ENCODE data around the gene HDAC1.
"Not testable (repeated sequence)": the region's sequence is repeated elsewhere in the genome, so short reads cannot be mapped to it uniquely, and the experiment has no call there.

Gene HDAC1

DNA sequence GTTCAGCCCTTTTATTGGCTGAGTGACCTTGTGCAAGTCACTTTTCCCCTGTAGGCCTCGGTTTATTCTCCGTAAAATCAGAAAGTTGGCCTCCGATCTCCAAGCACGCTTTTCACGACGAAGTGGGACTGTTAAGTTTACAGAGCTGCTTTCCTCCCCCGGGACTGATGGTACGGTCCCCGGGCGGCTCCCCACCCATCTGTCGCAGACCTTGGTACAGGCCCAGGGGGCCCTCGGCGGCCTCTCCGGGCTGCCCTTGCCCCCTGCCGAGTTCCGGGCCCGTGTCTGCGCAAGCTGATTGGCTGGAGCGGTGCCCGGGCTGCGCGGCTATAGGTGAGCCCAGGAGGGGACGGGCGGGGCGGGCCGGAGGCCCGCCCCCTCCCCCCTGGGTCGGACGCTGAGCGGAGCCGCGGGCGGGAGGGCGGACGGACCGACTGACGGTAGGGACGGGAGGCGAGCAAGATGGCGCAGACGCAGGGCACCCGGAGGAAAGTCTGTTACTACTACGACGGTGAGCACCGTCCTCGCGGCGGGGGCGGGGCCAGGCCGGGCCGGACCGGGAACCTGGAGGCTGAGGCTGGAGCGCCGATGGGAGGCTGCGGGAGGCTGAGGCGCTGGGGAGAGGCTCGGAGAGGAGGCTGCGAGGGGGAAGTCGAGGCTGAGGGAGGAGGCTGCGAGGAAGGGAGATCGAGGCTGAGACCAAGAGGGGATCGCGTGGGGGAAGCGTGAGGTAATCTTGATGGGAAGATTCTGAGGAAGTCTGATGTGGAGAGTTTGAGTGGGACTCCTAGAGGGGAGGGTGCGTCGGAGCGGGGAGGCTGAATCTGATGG lies at the start of gene HDAC1:
Gene HDAC1, plus strand, starts transcription at position 376 of the 831 bp plus-strand sequence. Its CDS starts 87 bp downstream, at position 463.
- DNase-seq = peak; percentile 87

DNA sequence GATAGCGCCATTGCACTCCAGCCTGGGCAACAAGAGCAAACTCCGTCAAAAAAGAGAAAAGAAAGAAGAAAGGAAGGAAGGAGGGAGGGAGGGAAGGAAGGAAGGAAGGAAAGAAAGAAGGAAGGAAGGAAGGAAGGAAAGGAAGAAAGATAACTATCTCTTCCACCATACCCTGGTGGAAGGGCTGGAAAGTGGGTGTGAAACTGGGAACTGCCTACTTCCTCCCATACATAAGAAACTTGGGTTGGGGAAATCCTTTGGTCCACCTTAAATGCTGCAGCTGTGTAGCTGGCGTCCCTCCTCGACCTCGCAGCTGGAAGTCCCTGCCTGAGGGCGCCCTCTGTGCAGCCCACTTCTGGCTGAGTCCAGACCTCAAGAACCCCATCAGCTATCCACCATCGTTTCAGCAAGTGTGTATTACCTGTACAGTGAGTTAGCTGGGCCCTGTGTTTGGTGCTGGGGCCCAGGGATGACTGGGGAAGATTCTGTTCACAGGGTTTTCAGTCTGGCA lies 49.5 kb upstream of the HDAC1 start:
- peak; percentile 18 for DNase-seq

DNA sequence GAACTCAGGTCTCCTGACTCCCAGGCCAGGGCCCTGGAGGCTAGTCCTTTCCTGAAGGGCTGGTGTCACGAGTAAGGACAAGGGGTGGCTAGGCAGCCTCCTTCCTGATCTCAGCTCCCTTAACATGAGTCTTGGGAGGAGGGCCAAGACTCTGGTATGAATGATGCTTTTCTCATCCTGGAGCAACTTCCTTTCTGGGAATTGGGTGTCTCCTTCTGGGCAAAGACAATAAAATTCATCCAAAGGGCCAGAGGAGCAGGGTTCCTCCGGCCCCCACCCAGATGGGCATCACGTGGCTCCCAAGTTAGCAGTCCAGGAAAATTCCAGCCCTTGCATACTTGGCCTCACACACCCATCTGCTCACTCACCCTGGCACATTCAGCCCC lies 45.0 kb upstream of the HDAC1 start, which contains the start of gene FAM167B:
Gene FAM167B, plus strand, starts transcription at position 335 of the 386 bp plus-strand sequence. CDS start 200 bp downstream, outside the sequence.
- no peak for DNase-seq

- no peak for DNase-seq
Observed at GRCh38 chr1:32247452-32247851, 44.4 kb upstream of the HDAC1 start.

DNA sequence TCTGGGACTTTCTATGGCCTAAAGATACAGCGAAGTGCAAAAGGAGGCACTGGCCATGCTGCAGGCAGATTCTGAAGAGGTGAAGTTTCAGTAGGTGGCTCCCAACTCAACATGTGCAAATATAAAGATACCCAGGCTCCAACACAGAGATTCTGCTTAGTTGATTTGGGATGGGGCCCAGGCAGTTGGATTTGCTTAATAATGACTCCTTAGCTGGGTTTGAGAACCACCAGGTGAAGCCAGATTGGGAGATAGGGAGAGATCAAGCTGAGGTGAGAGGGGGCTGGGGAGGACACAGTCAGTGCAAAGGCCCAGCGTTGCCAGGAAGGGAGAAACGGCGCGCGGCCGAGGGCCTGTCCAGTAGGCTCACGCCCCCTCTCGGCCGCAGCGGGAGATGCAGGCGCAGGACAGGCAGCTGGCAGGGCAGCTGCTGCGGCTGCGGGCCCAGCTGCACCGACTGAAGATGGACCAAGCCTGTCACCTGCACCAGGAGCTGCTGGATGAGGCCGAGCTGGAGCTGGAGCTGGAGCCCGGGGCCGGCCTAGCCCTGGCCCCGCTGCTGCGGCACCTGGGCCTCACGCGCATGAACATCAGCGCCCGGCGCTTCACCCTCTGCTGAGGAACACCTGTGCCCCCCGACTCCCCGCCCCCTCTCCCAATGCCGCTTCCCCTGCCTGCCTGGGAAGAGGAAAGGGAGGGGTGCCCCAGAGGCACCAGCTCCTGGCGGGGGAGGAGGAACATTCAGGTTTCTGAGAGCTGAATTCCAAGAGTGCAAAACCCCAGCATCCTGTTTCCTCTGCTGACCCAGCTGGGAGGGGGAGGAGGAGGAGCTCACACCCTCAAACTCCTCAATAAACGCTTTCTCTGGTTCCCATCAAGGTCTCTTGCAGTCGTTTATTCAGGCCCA lies 43.6 kb upstream of the HDAC1 start:
- peak; percentile 92 for DNase-seq

- DNase-seq = no peak
Observed at GRCh38 chr1:32249831-32250525, 41.9 kb upstream of the HDAC1 start.

DNA sequence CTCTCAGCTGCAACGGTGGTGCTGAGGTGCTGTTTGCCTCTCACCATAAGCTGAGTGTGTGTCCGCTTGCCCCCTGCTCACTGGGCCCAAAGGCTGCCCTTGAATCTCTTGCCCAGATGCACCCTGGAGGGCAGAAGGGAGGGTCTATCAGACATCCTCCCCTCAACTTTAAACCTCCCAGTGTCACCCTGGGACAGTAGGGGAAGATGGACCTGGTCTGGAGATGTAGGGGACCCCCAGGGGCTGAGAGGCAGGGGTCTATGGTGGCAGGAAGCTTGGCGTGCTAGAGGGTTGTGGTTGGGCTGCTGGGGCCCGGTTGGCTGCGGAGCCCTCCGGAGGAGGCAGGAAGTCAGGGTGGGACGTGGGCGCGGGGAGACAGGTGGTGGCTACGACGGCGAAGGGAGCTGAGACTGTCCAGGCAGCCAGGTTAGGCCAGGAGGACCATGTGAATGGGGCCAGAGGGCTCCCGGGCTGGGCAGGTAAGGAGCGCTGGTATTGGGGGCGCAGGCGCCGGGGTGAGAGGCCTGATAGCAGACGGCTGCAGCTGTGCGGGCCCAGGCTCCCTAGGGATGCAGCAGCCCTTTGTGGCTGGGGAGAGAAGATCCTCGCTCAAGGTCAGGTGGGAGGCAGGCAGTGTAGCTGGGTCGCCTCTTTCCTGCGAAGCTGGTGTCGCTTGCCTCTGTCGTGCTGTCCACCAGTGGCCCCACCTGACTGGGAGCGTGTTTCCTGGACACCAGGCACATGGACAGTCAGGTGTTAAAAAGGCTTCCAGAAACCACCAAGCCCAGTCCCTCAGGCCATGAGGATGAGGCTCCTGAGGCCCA lies 40.8 kb upstream of the HDAC1 start, which contains the start of gene LCK:
Gene LCK, plus strand, starts transcription at position 373 of the 824 bp plus-strand sequence. CDS start 23,065 bp downstream, outside the sequence.
- no peak for DNase-seq

DNA sequence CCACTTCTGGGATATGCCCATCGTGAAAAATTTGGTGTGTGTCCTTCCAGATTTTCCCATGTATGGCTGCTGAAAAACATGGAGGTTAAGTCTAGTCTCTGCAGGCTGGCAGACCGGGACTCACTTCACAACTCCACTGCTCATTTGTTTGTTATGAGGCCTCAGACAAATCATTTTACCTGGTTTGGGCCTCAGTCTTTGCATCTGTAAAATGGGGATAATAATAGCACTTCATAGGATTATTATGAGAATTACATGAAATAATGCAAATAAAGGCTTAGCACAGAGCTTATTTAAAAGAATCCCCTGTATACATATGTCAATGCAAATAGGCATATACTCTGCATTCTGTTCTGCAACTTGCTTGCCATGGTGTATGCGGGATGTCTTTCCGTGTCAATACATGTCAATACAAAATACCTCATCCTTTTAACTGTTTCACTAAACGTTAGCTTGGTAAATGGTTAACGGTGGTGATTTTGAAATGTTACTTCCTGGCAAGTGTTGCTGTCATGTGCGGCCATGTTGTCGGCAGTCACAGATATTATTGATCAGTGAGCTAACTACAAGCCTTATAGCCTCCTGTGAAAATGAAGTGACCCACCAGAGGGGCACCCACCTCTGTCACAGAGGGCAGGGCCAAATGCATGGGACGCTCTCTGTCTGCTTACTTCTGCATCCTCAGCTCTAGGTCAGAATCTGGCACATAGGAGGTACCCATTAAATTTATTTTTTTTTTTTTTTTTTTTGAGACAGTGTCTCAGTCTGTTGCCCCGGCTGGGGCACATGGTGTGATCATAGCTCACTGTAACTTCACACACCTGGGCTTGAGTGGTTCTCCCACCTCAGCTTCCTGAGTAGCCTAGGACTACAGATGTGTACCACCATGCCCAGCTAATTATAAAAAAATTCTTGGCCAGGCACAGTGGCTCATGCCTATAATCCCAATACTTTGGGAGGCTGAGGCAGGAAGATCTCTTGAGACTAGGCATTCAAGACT lies 36.5 kb upstream of the HDAC1 start:
- DNase-seq = no peak

DNA sequence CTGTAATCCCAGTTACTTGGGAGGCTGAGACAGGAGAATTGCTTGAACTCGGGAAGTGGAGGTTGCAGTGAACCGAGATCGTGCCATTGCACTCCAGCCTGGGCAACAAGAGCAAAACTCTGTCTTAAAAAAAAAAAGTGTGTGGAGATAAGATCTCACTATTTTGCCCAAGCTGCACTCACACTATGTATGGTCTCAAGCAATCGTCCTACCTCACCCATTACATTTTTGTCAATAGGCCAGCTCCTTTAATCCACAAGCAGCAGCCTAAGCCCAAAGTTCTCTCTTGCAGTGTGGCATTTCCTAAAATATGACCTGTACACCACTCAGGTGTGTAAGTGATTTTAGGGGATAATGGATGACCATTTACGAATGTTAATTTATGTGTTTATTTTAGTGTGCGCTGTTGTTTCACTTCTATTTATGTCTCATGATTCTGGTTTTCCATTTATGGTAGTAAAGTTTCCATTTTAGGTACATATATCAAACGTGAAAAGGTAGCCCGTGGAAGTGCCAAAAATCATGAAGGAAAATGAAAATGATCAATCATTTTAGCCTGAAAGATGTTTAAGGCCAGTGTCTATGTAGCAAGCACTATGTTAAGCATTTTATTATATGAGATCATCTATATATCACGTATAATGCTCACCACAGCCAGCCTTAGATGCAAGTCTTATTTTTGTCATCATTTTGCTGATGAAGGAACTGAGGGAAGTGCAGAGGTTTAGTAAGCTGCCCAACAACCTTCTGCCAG lies 35.2 kb upstream of the HDAC1 start:
- no peak for DNase-seq

DNA sequence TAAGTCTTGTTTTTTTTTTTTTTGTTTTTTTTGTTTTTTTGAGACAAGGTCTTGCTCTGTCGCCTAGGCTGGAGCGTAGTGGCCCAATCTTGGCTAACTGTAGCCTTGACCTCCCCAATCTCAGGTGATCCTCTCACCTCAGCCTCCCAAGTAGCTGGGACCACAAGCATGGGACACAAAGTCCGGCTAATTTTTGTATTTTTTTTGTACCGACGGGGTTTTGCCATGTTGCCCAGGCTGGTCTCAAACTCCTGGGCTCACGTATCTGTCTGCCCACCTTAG lies 34.7 kb upstream of the HDAC1 start:
- no peak for DNase-seq

- not testable (repeated sequence) for DNase-seq
Observed at GRCh38 chr1:32263236-32263593, 28.7 kb upstream of the HDAC1 start.

DNA sequence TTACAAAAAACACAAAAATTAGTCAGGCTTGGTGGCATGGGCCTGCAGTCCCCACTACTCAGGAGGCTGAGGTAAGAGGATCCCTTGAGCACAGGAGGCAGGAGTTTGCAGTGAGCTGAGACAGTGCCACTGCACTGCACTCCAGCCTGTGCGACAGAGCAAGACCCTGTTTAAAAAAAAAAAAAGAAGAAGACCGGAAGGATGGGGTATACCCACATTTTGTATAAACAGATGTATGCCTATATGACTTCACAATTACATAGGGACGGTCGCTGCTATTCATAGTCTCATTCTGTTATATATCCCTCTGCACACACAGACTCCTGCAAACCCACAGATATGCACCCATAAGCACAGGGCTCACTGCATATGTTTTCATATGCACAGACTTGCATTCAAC lies 28.1 kb upstream of the HDAC1 start:
- no peak for DNase-seq

GRCh38 chr1:32265846-32266245 lies 26.0 kb upstream of the HDAC1 start:
- DNase-seq = no peak

DNA sequence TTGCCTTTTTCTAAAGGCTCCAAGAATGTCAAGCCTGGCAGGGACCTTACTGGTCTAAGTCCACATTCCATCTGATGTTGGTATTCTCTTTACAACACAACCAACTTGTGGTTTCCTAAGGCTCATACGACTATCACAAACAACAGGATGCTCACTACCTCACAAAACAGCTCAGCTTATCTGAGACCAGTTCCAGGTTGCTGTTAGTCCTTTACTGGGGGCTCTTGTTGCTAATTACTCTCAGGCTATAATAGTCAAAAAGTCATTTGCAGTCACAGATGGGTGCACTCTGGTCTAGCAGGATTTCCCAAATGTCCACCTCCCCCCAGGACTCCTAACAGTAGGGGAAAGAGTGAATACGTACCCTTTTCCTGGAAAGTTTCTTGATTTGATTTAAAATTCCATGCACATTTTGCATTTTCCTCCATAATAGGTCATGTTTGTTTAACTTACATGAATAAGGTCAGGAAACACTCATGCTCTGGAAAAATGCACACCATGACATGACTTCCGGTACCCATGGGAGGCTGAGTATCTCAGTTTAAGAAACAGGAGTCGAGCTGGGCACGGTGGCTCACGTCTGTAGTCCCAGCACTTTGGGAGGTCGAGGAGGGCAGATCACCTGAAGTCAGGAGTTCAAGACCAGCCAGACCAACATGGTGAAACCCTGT lies 24.8 kb upstream of the HDAC1 start:
- DNase-seq = no peak

DNA sequence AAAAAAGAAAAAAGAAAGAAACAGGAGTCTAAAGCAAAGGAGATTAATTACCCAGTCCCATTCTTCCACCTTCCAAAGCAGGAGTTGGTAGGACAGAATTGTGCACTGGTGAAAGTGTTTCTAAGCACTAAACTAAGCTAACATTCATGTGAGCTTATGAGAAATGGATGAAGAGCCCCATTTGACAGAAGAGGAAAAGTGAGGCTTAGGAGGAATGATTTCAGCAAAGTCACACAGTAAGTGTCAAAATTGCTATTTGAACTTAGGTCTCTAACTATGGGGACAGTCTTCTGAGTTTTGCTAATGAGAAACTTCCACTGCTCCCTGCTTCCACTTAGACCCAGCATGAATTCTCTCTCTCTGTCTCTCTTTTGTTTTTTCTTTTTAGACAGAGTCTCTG lies 22.1 kb upstream of the HDAC1 start:
- DNase-seq = no peak

DNA sequence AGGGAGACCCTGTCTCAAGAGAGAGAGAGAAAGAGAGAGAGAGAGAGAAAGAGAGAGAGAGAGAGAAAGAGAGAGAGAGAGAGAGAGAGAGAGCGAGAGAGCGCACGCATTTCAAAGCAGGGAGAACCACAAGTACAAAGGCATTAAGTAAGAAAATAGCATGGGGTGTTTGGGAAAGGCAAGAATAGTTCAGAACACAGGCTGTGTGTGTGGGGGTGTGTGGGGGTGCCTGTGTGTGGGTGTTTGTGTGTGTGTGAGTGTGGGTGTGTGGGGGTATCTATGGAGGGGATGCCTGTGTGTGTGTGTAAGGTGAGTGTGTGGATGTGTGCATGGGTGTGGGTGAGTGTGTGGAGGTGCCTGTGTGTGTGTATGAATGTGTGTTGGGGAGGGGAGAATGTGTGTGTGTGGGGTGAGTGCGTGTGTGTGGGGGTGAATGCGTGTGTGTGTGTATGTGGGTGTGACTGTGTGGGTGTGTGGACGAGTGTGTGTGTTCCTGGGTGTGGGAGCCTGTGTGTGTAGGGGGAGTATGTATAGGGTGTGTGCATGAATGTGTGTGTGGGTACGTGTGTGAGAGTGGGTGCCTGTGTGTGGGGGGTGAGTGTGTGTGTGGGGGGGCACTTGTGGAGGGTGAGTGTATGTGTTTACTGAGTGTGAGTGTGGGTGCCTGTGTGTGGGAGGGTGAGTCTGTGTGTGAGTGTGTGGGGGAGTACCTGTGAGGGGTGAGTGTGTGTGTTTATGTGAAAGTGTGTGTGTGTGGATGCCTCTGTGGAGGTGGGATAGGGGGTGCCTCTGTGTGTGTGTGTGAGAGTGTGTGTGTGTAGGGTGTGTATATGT lies 19.1 kb upstream of the HDAC1 start:
- no peak for DNase-seq

- DNase-seq = peak; percentile 28
Observed at GRCh38 chr1:32273391-32274208, 18.3 kb upstream of the HDAC1 start.
